GM18907 (cell line): ENCODE data around the gene KCP.
"Not testable (repeated sequence)": the region's sequence is repeated elsewhere in the genome, so short reads cannot be mapped to it uniquely, and the experiment has no call there.

ENCODE experiments used
- ATAC-seq: cut with Tn5 transposase; IDR thresholded peaks from one replicate; pipeline ENCODE4 v1.9.1; 2021; ENCODE audit warnings: mild to moderate bottlenecking, moderate library complexity; ENCODE audit not compliant: unreplicated experiment

Gene KCP

DNA sequence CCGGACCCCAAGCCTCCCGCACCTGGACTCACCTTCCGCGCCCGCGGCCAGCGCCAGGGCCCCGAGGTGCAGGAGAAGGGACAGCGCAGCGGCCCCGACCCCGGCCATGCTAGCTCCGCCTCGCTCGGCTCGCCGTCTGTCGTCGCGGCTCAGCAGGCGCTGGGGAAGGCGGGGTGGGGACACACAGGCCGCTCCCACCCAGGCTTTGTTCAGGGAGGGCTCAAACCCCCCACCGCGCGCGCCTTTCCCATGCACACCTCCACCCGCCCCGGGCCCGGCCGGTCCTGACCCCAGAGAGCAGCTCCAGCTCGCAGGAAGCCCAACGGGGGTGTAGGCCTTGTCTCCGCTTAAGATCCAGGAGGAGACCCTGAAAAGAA is at the start of gene KCP:
TSS of gene KCP (minus strand) at position 141 of the 377 bp plus-strand sequence. CDS start at position 108, 33 bp downstream.
- ATAC-seq, result no peak

DNA sequence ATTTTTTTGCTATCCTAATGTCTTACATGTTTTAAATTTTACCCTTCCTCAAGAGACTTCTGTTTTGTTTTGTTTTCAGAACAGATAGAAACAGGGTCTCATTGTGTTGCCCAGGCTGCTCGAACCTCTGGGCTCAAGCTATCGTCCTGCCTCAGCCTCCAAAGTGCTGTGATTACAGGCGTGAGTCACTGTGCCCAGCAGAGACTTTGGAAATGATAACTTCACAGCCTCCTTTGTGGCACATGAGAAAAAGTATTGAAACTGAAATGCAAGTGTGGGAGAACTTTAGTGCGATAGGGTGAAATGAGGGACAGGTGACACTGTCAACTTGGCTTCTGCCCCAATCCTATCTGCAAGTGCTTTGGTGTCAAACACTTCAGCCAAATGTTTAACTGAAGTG is 48.8 kb upstream of the KCP start:
- no peak for ATAC-seq

DNA sequence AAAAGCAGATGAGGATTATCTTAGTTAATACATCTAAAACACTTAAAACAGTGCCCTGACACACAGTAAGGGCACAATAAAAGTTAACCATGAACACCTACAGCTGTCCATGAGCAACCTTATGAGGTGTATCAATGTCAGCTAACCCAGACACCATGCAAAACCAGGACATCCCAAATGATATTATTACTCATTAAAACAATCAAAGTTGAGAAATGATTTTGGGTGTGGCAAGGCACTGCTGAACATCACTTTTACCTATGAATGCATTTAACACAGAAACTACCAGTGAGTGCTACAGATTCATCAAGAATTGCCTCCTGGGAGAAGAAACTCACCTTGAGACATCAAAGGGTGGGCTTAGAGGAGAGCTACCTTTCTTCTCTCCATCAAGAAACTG is 45.5 kb upstream of the KCP start:
- no peak for ATAC-seq

DNA sequence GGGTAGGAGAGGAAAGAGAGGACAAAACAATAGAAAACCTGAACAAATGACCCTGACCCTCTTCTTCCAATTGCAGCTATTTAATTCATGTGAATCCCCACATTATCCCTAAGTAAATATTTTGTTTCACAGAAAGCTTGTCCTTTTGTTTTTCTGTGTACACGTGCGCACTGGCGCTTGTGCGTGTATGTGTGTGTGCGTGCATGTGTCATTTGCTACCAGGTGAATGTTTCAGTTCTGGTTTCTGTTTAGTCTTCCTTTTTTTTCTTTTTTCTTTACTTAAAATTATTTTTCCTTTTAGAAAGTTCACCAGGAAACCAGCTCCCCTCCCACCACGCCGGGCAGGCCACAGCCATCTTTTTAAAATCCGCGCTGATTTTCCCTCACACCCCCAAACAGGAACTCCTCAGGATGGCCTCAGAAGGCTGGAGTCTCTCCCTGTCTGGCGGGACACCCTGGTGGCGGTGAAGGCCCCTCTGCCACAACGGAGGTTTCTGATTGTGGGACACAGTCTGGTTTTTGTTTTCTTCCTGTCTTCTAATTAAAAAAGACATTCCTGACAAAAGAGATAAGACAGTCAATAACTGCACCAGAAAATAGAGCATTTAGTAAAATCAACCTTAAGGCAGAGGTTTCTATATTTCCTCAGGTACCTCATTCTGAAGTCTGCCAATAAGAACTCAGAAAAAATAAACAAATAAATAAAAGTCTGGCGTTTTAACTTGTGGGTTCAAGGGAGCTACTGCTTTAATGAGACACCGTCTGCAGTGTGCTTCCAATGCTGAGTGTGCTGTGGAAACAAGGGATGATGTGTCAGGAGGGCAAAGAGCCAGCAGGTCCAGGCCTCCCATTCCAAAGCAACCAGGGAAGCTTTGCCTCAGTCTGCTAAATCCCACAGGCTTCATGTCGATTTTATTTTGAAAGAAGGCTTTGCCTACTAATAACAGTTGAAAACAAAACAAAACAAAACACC is 44.6 kb upstream of the KCP start:
- peak; percentile 65 for ATAC-seq

DNA sequence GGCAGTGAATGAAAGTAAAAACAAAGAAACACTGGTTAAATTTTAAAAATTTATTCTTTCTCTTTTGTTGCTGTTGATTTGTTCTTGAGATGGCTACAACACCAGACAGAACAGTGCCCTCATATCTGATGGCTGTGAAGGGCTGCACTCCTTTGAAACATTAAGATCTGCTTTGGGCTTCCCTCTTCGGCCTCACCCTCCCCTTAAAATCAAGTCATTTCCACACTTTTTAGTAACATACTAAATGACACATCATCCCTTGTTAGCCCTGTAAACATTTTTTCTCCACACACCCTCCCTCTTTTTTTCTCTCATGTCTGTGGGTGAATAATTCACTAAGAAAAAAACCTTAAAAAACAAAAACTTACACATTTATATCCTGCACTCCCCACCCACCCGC is 43.6 kb upstream of the KCP start:
- ATAC-seq, result no peak

DNA sequence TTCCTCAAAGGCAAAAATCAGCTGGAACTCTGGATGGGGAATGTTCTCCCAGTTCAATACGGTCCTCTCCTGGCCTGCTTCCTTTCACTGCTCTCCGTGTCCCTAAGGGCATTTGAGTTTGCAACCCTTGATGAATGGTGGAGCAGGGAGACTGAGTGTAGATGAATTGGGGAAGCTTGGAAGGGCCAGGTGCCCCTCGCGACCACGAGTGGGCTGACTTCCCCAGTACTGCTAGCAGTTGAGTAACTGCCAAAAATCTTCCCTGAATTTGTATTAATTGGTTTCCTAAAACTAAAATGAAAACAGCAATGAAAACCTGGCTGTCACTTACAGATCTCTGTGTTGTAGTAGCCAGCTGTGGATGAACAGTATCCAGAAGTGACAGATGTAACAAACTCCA is 40.8 kb upstream of the KCP start:
- ATAC-seq, result no peak

DNA sequence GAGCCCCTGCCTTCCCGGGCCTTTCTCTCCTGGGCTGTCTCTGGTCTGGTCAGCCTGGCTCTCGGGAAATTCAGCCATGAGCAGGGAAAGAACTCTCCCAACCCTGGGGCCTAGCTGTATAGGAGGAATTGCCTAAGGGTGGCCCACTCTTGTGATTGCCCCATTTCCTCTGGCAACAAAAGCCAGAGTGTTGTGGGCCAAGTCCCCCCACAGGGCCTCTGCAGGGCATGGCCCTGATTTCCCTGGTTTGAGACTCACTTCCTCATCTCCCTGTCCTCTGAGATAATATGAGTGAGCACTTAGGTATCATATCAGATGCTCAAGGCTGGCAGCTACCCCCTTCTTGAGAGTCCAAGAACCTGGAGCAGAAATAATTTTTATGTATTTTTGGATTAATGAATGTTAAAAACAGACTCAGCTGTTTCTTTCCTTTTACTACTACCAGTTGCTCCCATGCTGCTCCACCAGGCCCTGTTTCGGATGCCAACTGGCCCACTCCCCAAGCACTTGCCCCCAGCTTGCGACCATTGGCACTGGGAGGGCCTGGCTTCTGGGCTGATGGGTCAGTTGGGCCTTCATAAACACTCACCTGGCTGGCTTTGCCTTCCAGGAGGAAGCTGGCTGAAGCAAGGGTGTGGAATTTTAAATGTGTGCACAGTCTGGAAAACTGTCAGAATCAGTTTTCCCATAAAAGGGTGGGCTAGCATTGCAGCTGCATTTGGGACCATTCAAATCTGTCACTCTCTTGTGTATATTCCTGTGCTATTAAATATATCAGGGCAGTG is 38.7 kb upstream of the KCP start:
- no peak for ATAC-seq

DNA sequence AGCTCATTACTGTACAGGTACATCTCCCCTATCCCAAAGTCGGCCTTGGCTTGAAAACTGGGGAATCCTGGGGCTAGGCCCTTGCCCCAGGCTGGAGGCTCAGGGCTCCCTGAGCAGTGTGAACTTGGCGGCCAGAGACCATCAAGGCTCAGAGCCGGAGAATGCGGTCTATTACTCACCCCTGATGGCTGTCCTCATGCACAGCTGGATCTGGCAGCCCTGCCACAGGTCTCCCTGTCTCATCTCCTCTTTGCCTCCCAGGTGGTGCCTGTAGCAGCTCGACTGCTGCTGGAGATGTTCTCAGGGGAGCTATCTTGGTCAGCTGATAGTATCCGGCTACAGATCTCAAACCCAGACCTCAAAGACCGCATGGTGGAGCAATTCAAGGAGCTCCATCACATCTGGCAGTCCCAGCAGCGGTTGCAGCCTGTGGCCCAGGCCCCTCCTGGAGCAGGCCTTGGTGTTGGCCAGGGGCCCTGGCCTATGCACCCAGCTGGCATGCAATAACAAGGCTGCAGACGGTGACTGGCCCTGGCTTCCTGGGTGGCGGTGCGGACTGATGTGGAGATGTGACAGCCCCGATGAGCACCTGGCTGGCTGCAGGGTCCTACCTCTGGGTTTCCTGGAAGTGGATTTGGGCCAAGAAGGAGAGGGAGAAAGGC is 37.9 kb upstream of the KCP start:
- ATAC-seq, result no peak

DNA sequence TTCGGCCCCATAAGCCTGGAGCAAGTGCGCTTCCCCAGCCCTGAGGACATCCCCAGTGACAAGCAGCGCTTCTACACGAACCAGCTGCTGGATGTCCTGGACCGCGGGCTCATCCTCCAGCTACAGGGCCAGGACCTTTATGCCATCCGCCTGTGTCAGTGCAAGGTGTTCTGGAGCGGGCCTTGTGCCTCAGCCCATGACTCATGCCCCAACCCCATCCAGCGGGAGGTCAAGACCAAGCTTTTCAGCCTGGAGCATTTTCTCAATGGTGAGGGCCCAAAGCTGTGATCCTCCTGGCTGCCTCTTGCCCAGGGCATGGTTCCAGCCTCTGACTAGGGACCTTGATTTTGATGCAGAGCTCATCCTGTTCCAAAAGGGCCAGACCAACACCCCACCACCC is 37.3 kb upstream of the KCP start:
- no peak for ATAC-seq

DNA sequence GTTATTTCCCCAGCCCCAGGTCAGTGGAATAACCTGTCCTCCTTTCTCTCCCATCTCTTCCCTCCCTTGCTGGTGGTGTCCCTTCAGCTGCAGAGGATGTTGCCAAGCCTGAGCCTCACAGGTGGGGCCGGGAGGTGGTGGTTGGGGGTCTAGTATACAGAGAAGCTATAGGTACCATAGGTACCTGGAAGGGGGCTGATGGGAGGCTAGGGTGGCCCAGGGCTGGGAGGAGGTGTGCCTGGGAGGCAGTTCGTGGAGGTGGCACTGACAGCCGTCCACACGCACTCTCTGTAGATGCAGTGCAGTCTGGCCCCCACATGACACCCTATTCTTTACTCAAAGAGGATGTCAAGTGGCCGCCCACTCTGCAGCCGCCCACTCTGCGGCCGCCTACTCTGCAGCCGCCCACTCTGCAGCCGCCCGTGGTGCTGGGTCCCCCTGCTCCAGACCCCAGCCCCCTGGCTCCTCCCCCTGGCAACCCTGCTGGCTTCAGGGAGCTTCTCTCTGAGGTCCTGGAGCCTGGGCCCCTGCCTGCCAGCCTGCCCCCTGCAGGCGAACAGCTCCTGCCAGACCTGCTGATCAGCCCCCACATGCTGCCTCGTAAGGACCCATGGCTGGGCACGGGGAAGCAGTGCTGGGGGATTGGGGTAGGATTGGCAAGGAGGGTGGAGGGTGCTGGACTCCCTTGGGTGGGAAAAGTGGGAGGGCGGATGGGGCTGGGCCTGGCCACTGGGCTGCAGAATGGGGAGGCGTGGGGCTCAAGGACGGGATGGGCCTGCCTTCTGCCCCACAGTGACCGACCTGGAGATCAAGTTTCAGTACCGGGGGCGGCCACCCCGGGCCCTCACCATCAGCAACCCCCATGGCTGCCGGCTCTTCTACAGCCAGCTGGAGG is 36.7 kb upstream of the KCP start:
- no peak for ATAC-seq

DNA sequence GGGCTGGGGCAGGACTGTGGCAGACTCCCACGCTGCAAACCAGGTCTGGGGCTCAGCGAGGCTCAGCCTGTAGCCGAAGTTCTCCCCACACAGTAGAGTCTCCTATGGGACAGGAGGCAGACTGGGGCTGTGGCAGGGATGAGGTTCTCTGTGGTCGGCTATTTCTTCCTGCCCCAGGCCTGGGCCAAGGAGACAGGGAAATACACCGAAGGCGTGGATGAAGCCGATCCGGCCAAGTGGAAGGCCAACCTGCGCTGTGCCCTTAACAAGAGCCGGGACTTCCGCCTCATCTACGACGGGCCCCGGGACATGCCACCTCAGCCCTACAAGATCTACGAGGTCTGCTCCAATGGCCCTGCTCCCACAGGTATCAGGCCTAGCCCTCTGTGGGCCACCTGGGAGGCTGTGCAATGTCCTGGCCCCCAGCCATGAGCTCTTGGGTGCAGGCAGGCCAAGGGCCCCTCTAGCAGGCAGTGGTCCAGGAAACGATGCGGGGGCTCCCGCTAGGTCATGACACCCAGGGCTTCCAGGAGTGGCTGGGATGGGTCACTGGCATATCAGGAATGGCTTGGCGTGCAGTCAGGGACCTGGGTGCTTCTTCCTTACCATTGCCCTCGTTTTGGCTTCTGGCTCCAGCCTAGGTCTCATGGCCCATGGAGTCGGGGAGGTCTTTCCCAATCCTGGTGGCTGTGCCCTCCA is 35.3 kb upstream of the KCP start:
- ATAC-seq, result no peak

DNA sequence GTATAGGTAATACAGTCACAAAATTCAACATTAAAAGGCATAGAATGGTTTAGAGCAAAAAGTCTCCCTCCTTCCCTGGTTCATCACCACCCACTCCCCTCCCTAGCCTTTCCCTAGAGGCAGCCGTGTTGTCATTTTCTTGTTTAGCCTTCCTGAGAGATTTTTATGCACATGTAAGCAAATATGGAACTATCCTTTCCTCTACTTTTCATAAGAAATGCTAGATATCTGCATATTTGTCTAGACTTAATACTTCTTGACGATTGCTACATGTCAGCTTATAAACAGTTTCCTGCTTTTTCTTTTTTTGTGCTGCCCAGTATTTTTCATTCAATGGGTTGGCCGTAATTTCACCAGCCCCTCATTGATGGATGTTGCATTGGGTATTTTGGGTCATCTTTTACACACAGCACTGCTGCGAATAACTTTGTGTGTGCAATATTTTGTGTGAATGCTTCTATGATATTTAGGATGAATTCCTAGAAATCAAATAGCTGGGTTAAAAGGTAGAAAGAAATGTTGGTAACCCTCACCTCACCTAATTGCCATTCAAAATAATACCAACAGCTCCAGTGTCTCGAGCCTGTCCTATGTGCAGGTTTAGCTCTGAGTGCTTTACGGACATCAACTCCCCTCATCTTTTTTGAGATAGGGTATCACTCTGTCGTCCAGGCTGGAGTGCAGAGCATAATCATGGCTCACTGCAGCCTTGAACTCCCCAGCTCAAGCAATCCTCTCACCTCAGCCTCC is 34.2 kb upstream of the KCP start:
- no peak for ATAC-seq

DNA sequence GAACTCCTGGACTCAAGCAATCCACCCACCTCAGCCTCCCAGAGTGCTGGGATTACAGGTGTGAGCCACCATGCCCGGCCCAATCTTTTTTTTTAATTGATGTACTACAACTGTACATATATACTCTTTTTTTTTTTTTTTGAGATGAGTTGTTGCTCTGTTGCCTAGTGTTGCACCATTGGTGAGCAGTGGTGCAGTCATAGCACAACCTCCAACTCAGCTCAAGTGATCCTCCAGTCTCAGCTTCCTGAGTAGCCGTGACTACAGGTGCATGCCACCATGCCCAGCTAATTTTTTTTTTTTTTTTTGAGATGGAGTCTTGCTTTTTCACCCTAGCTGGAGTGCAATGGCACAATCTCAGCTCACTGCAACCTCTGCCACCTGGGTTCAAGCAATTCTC is 32.7 kb upstream of the KCP start:
- not testable (repeated sequence) for ATAC-seq

DNA sequence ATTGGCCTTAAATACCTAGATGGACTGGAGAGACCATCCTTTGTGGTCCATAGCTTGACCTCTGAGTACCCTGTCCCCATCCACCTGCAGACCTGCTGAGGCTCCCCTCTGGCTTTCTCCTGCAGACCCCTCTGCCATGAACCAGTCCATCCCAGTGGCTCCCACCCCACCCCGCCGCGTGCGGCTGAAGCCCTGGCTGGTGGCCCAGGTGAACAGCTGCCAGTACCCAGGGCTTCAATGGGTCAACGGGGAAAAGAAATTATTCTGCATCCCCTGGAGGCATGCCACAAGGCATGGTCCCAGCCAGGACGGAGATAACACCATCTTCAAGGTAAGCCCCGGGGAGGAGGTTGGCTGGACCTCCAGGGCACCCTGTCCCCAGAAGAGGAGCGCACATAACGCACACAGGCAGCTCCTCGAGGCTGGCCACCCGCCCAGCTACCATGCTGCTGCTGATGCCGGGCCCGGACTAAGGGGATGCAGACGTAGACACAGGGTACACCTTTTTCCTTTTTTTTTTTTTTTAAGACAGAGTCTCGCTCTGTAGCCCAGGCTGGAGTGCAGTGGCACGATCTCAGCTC is 31.5 kb upstream of the KCP start:
- ATAC-seq, result no peak

DNA sequence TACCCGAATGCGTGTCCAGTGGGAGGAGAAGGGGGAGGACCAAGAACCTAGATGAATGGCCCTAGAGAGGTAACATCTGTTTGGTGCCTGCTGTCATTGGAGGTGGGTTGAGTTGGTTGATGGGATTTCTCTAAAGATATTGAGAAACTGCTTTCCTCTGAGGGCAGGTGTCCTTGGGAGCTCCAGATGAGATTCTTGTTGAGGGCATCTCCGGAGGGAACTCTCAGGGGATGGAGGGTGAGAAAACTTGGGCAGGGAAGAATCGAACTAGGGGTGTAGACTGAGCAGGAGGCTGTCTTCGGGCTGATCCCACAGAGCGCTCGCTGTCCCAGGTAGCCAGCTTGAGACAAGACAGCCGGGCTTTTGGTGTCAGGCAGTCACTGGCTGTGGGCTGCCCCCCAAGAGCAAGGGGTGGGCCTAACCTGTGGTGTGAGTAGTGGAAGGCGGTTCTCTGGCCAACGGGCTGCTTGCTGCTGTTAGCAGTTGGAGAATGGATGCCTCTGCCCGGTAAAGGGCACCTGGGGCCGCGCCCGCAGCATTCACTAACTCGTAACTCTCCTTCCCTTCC is 30.9 kb upstream of the KCP start:
- no peak for ATAC-seq

DNA sequence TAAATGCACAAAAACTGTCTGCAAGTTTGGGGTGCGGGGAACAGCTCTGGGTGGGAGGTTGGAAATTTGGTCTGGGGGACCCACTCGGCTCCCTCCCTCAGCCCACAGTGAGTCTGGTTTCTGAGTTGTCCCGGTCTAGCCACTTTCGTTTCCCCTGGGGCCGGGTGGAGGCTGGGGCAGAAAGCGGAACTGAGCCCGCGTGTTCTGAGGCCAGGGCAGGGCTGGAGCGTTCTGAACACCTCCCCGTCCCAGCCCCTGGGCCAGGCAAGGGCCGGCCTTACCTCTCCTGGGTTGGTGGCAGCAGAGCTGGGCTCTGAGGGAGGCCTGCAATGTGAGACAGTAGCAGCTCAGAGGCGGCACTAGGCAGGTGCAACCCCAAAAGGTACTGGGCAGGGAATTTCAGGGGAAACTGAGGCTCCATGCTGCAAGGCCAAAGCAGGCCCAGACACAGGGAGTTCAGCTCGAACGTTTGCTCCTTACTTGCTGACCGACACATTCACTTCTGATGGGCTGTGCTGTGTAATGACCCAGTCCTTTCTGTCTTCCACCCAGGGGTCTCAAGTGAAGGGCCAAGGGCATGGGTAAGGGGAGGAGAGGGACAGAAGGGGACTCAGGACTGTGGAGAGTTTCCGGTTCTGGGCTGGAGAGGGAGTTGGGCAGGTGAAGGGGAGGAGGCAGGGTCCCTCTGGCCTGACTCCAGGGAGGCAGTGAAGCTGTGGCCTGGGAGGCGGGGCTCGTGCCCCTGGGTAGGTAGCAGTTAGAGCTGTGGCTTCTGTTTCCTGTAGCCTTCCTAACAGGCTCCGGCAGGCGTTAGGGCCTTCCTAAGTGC is 30.2 kb upstream of the KCP start:
- peak; percentile 50 for ATAC-seq

DNA sequence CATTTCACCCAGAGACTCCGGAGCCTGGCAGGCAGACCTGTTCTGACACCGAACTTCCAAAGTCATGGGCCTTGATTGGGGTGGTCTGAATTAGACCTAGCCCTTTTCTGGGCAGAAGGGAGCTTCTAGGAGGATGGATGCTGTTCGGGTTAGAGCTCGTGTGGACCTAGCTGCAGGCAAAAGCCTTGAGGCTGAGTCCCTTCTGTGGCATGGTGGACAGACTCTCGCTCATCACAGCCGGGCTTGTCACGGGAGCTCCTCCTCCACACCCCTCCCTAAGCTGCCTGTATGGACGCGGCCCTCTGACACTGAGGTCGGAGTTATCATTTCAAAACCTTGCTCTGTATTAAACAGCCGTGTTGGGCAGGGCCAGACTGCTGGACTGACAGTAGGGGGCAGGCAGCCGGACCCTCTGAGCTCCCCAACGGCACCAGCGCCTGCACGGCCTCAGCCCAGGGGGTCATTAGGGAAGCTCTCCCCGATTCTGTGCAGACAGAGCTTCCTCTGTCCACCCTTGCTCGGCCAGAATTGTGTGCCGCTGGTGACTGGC is 29.4 kb upstream of the KCP start:
- peak; percentile 28 for ATAC-seq
